Fibroblast of skin of abdomen (primary cell): Measurements from ENCODE around the gene CHST3.
"Not testable (repeated sequence)": the region's sequence is repeated elsewhere in the genome, so short reads cannot be mapped to it uniquely, and the experiment has no call there.

ENCODE experiments used
- DNase-seq: peaks from one replicate; pipeline ENCODE4 v3.0.0-alpha.2; 2013

The CHST3 gene

GRCh38 chr10:72012796-72013195, 48.6 kb downstream of the CHST3 start:
- DNase-seq: no peak

- no peak for DNase-seq
These were observed 49.2 kb downstream of the CHST3 start for GRCh38 chr10:72013202-72013945.

DNA sequence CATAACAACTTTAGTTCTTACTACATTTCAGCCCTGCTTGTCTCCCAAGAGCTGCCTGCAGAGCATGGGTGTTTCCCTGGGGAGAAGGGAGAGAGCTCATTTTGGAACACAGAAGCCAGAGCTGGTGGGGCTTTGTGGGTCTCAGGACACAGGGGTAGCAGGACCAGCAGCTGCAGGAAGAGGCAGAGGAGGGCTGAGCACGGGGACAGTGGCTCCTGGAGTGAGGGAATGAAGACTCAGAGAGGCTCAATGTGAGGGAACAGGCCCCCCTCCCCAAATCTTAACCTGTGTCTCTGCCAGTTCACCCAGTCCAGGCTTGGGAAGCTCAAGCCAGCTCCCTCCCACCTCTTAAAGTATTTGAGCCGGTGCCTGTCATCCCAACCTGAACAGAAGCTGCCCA, 50.0 kb downstream of the CHST3 start:
- no peak for DNase-seq

DNA sequence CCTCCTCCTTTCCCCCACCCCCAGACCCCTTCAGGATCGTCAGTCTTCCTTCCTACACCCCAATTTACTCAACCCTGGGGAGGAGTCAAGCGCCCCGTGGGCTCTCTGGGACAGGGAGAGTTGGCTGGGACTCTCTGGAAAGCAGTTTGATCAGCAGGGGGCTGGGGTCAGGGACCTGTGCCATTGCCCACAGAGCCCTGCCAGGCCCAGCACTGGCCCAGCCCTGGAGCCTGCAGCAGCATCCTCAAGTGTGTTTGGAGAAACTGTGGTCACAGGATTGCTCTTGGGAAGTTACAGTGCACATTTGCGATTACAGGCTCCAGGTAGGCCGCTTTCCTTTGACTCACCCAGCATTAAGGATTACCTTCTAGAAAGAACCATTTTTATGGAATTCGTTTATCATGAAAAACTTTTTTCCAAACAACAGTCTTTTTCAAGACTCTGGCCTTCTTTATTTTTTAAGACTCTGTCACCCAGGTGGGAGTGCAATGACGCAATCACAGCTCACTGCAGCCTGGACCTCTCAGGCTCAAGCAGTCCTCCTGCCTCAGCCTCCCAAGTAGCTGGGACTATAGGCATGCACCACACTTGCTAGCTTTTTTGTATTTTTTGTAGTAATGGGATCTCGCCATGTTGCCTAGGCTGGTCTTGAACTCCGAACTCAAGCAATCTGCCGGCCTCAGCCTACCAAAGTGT, 50.7 kb downstream of the CHST3 start:
- DNase-seq: no peak

DNA sequence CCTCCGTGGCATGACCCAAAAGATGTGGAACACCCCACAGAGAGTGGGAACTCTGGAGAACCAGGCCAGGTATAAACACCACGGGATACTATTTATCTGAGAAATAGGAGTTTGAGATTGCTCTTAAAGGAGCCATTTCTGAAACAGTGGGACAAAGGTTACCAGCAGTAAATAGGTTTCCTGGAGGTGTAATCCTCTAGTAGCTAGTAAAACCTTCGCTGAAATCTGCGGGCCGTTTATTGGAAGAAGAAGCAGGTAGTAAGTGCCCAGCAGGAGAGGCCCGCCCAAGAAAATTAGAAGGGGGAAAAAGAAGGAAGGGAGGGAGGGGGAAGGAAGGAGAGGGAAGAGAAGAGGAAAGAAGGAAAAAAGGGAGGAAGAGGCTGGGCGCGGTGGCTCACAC, 51.6 kb downstream of the CHST3 start:
- DNase-seq: no peak

GRCh38 chr10:72016608-72017300, 52.6 kb downstream of the CHST3 start:
- no peak for DNase-seq

- no peak for DNase-seq
These were observed 55.1 kb downstream of the CHST3 start for GRCh38 chr10:72019085-72019876.

GRCh38 chr10:72020914-72021809, 57.0 kb downstream of the CHST3 start:
- DNase-seq: no peak

DNA sequence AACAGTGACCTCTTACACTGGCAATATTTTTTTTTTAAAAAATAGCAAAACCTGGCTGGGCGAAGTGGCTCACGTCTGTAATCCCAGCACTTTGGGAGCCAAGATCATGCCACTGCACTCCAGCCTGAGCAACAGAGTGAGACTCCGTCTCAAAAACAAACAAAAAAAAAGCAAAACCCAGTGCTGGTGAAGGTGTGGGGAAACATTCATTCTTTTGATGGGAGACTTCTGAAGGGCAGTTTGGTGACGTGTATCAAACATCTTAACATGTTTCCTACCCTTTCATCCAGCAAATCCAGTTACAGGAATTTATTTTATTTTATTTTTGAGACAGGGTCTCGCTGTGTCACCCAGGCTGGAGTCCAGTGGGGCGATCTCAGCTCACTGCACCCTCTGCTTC, 58.0 kb downstream of the CHST3 start:
- no peak for DNase-seq

- peak; percentile 22 for DNase-seq
These were observed 60.4 kb downstream of the CHST3 start for GRCh38 chr10:72024596-72024995.

- DNase-seq: no peak
These were observed 61.2 kb downstream of the CHST3 start for GRCh38 chr10:72025400-72025799.

- no peak for DNase-seq
These were observed 61.6 kb downstream of the CHST3 start for GRCh38 chr10:72025832-72026231.

DNA sequence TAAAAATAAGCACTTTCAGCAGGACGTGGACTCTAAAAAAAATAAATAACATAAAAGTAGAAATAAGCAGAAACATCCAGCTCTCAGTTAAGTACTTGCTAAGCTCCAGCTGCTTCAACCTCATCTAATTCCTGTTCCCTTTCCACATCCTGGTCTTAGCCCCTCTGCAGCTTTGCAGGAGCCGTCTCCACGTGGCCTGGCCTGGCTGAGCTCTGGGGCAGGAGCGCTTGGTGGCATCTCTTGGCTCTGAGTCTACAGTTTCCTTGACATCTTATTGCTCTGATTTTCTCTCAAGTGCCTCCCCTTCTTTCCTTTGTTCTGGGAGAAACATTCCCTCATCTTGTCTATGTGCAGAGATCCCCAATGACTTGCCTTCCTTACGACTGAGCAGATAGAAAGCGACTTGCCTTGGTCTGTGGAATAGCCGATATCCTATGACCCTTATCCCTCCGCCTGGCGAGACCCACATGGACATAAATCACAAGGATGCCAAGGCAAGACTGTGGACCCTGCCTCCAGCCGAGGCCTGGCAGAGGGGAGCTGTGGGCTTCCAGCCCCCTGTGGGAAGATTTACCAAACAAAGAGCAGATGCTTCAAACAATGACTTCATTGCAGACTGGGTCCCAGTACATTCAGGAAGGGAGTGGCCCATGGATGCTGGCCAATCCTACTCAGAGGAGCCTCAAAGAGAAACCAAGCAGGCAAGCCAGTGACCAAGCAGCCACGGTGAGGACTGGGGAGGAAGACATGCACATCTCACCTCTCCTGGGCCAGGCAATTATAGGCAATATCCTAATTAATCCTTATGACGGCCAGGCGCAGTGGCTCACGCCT, 62.3 kb downstream of the CHST3 start:
- no peak for DNase-seq

GRCh38 chr10:72027498-72027897, 63.3 kb downstream of the CHST3 start:
- no peak for DNase-seq

- no peak for DNase-seq
These were observed 65.2 kb downstream of the CHST3 start for GRCh38 chr10:72029414-72029813.

GRCh38 chr10:72030762-72031543, 66.8 kb downstream of the CHST3 start:
- DNase-seq: no peak

- no peak for DNase-seq
These were observed 67.5 kb downstream of the CHST3 start for GRCh38 chr10:72031706-72032105.

DNA sequence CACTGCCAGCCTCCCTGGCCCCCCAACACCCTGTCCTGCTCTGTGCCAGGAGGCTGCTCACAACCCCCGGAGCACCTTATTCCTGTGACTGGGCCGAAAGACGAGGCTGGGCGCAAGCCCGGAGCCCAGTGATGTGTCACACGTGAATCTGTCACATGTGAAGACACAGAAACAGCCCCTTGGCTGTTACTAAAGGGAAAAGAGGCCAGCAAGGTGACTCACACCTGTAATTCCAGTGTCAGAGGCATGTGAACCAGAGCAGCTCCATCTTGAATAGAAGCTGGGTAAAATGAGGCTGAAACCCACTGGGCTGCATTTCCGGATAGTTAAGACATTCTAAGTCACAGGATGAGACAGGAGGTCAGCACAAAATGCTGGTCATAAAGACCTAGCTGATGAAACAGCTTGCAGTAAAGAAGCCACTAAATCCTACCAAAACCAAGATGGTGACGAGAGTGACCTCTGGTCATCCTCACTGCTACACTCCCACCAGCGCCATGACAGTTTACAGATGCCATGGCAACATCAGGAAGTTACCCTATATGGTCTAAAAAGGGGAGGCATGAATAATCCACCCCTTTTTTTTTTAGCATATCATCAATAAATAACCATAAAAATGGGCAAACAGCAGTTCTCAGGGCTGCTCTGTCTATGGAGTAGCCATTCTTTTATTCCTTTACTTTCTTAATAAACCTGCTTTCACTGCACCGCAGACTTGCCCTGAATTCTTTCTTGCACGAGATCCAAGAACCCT, 68.4 kb downstream of the CHST3 start:
- not testable (repeated sequence) for DNase-seq

GRCh38 chr10:72034040-72034499, 69.9 kb downstream of the CHST3 start:
- no peak for DNase-seq
